ENCODE results near the gene AGAP3.

DNA sequence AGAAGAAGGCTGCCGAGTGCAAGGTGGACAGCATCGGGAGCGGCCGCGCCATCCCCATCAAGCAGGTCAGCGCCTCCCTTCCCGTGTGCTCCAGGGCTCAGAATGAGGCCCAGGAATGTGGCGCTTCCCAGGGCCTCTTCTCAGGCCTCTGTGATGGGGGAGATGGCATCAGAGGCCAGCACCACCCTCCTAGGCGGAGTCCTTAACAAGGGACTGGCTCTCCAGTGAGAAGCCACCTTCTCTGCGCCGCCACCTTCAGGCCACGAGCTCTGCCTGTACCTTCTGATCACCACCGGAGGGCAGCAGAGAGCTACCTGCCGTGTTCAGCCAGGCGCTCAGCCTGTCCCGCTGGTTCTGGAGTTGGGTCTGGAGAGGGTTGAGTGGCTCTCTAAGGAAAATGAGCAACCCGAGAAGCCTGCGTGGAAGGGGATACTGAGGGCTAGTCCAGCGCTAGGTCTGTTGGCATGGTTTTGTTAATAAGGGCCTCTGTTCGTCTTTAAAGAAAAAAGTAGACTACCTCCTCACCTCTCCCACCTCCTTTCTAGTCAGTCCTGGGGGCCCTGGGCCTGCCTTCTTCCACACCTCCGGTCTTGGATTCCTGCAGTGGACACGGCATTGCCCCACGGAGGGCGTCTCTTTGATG lies 37.7 kb downstream of the AGAP3 start:
- TF ChIP-seq GATA2 (IDR thresholded peaks at IDR 0.05; ENCODE audit: low read depth, low read length): no peak
- no peak for TF ChIP-seq GATA3 (IDR thresholded peaks at IDR 0.05; ENCODE audit: low read depth, low read length)
